ENCODE data around the gene RRAGC. TPM values are rescaled to one million over a fixed set of nuclear protein-coding genes. Genes with fewer than 3 reads are reported as not detected.

RRAGC gene
- total and polyA plus RNA-seq, 2 of the 13 experiments (the other 11 are each of a cell fraction or from before 2014, with no cell fraction given): 7.6 to 8.0 TPM

- TF ChIP-seq MIER3 (CRISPR knock-in tag; IDR thresholded peaks at IDR 0.05; ENCODE audit: borderline replicate concordance) (0 out of 2 replicates have a peak, but pooled peaks have one; percentile 29), ZNF44 (CRISPR knock-in tag; IDR thresholded peaks at IDR 0.05) (no peak), ZNF772 (CRISPR knock-in tag; IDR thresholded peaks at IDR 0.05) (no peak), ZNF580 (CRISPR knock-in tag; IDR thresholded peaks at IDR 0.05; ENCODE audit: borderline replicate concordance, low read depth) (peak; percentile 35; the same call in 1 of the 2 replicates), ZNF350 (CRISPR knock-in tag; IDR thresholded peaks at IDR 0.05; ENCODE audit: borderline replicate concordance, low read depth) (no peak), REST (IDR thresholded peaks at IDR 0.05; ENCODE audit: borderline replicate concordance in 1 of 2, low read depth in 1 of 2, low read length in 2 of 2) (peak in 1 of 2 experiments; percentile 75; a peak in 2 of 4 replicates), HDAC1 (CRISPR knock-in tag; IDR thresholded peaks at IDR 0.05) (peak; percentile 33; the same call in 1 of the 2 replicates), PHF21A (CRISPR knock-in tag; IDR thresholded peaks at IDR 0.05) (0 out of 2 replicates have a peak, but pooled peaks have one; percentile 19), ZNF331 (CRISPR knock-in tag; IDR thresholded peaks at IDR 0.05) (0 out of 2 replicates have a peak, but pooled peaks have one; percentile 17), THAP7 (CRISPR knock-in tag; IDR thresholded peaks at IDR 0.05) (no peak), NCOR1 (IDR thresholded peaks at IDR 0.05; ENCODE audit: borderline replicate concordance, low read length) (peak; percentile 26; the same call in 1 of the 2 replicates), ZNF207 (IDR thresholded peaks at IDR 0.05; ENCODE audit: borderline replicate concordance) (no peak), ZNF501 (CRISPR knock-in tag; IDR thresholded peaks at IDR 0.05) (no peak), SMC3 (IDR thresholded peaks at IDR 0.05; ENCODE audit: low read length) (peak; percentile 6; the same call in 1 of the 2 replicates), GTF2F1 (IDR thresholded peaks at IDR 0.05; ENCODE audit: low read length) (no peak), ARID5B (CRISPR knock-in tag; IDR thresholded peaks at IDR 0.05) (peak; percentile 70), ZNF644 (CRISPR knock-in tag; IDR thresholded peaks at IDR 0.05; ENCODE audit: low read depth) (peak; percentile 43; the same call in 1 of the 2 replicates), HNF4A (CRISPR knock-in tag; IDR thresholded peaks at IDR 0.05) (peak; percentile 86), SUZ12 (IDR thresholded peaks at IDR 0.05; ENCODE audit: low read depth, low read length) (no peak), GFI1 (CRISPR knock-in tag; IDR thresholded peaks at IDR 0.05; ENCODE audit: borderline replicate concordance) (peak; percentile 37; the same call in 1 of the 2 replicates)
These were observed 29.1 kb upstream of the RRAGC start (continued) for GRCh38 chr1:38888423-38889333.
